HG03354 (cell line): ENCODE data around the gene RPL11.
"Not testable (repeated sequence)": the region's sequence is repeated elsewhere in the genome, so short reads cannot be mapped to it uniquely, and the experiment has no call there.

Experiments used
- ATAC-seq: cut with Tn5 transposase; IDR thresholded peaks from one replicate; pipeline ENCODE4 v1.9.1; 2021; ENCODE audit warnings: mild to moderate bottlenecking; ENCODE audit not compliant: unreplicated experiment, poor library complexity, severe bottlenecking

Gene RPL11

GRCh38 chr1:23722652-23723051 lies 31.0 kb downstream of the RPL11 start:
- ATAC-seq: no peak

- ATAC-seq: no peak
Observed at GRCh38 chr1:23726686-23727085, 35.1 kb downstream of the RPL11 start.

GRCh38 chr1:23727362-23727811 lies 35.8 kb downstream of the RPL11 start:
- ATAC-seq: no peak

- no peak for ATAC-seq
Observed at GRCh38 chr1:23732363-23733224, 41.0 kb downstream of the RPL11 start.

- ATAC-seq: not testable (repeated sequence)
Observed at GRCh38 chr1:23733281-23733680, 41.7 kb downstream of the RPL11 start.

- no peak for ATAC-seq
Observed at GRCh38 chr1:23736437-23737134, 45.0 kb downstream of the RPL11 start.

- ATAC-seq: no peak
Observed at GRCh38 chr1:23741609-23742008, 50.0 kb downstream of the RPL11 start.

- ATAC-seq: peak; percentile 25
Observed at GRCh38 chr1:23742670-23743286, 51.2 kb downstream of the RPL11 start.

GRCh38 chr1:23743287-23744152 lies 51.9 kb downstream of the RPL11 start, which contains the start of gene ELOA:
Gene ELOA, plus strand, starts transcription at chr1:23743471. Its CDS starts 33 bp downstream, at chr1:23743504.
- ATAC-seq: peak; percentile 83

- ATAC-seq: no peak
Observed at GRCh38 chr1:23745515-23745914, 53.9 kb downstream of the RPL11 start.
